Activated CD4-positive, alpha-beta T cell treated with anti-CD3 and anti-CD28 coated beads, Interleukin-2, amount 10 ng/mL, durations not matched to agents 7 days and 5 days (primary cell): ENCODE results near the gene MRPS25. TPM values are rescaled to one million over a fixed set of nuclear protein-coding genes. Genes with fewer than 3 reads are reported as not detected.
A peak's percentile ranks its signal among the peaks of the same experiment; 100 is the strongest.

Experiments
- CTCF ChIA-PET: fragments of 350-600 bp; sonication (Branson Sonifier 250); formaldehyde crosslinking; loops from one replicate; lab custom pipeline; 2021; ENCODE audit warnings: antibody characterized with exemption; lab: Charles Lee
- POLR2A ChIA-PET: fragments of 350-600 bp; sonication (Branson Sonifier 250); formaldehyde crosslinking; loops from one replicate; lab custom pipeline; 2021; ENCODE audit warnings: antibody characterized with exemption; lab: Charles Lee
- DNase-seq: peaks from one replicate; pipeline ENCODE4 v3.0.0-alpha.2; 2020
- H3K27ac Mint-ChIP-seq: one replicate; pipeline ENCODE4 v1.8.0; 2021; ENCODE audit warnings: mild to moderate bottlenecking, moderate library complexity, mixed read lengths
- H3K27me3 Mint-ChIP-seq: one replicate; pipeline ENCODE4 v1.8.0; 2021; ENCODE audit warnings: mixed read lengths
- H3K36me3 Mint-ChIP-seq: one replicate; pipeline ENCODE4 v1.8.0; 2021; ENCODE audit warnings: low read depth, mixed read lengths
- H3K4me1 Mint-ChIP-seq: one replicate; pipeline ENCODE4 v1.8.0; 2021; ENCODE audit warnings: mixed read lengths
- H3K4me3 Mint-ChIP-seq: one replicate; pipeline ENCODE4 v1.8.0; 2021; ENCODE audit warnings: mild to moderate bottlenecking, moderate library complexity, mixed read lengths
- H3K9me3 Mint-ChIP-seq: one replicate; pipeline ENCODE4 v1.8.0; 2021; ENCODE audit warnings: mixed read lengths
- total RNA-seq, 2 experiments: library from RNA; stranded (reverse); gene quantifications; one replicate each; pipeline ENCODE4 v1.2.3, GENCODE V29; 2021

Gene MRPS25
- total RNA-seq, 2 experiments from 2014 or later: 49.4 to 52.9 TPM

GRCh38 chr3:15098503-15099363 lies 33.6 kb upstream of the MRPS25 start, which contains the start of gene RBSN:
TSS of gene RBSN (minus strand) at chr3:15099148. CDS start at chr3:15096120, 3,028 bp downstream.
- Mint-ChIP-seq H3K36me3 (peaks cover 30% of the 10 kb centered on the region), H3K4me3 (peak within 1 kb of the TSS; percentile 94), H3K27ac (peak within 1 kb of the TSS; percentile 98), H3K4me1 (peaks cover 52% of the 10 kb centered on the region), H3K27me3 (no peaks in the 10 kb centered on the region), H3K9me3 (no peaks in the 10 kb centered on the region)
- ChIA-PET POLR2A (interaction anchor here (0.6 kb wide), 1 partner anchor 9 kb away, joined by 4 read pairs; no protein-coding TSS in a partner anchor), CTCF (interaction anchor here (1.7 to 2.1 kb wide), 2 partner anchors 10 to 169 kb away, joined by 5 to 13 read pairs; no protein-coding TSS in a partner anchor)
- DNase-seq: peak; percentile 97

- ChIA-PET POLR2A (no interaction called here), CTCF (interaction anchor here (1.7 to 2.1 kb wide), 2 partner anchors 11 to 170 kb away, joined by 5 to 13 read pairs; no protein-coding TSS in a partner anchor)
- H3K27ac Mint-ChIP-seq: peak overlapping the region; percentile 98
- H3K27me3 Mint-ChIP-seq: no peaks in the 10 kb centered on the region
- peaks cover 54% of the 10 kb centered on the region for H3K4me1 Mint-ChIP-seq
- no peaks in the 10 kb centered on the region for H3K9me3 Mint-ChIP-seq
- H3K36me3 Mint-ChIP-seq: peaks cover 33% of the 10 kb centered on the region
- DNase-seq: peak; percentile 40
- H3K4me3 Mint-ChIP-seq: peak overlapping the region; percentile 94
These were observed 32.8 kb upstream of the MRPS25 start for GRCh38 chr3:15097891-15098290.

GRCh38 chr3:15096046-15096445 lies 30.9 kb upstream of the MRPS25 start:
- no peak overlapping the region for H3K27ac Mint-ChIP-seq
- ChIA-PET POLR2A (no interaction called here), CTCF (interaction anchor here (2.0 kb wide), 1 partner anchor 12 kb away, joined by 7 read pairs; no protein-coding TSS in a partner anchor)
- H3K4me1 Mint-ChIP-seq: peaks cover 38% of the 10 kb centered on the region
- no peaks in the 10 kb centered on the region for H3K27me3 Mint-ChIP-seq
- H3K36me3 Mint-ChIP-seq: peaks cover 41% of the 10 kb centered on the region
- H3K4me3 Mint-ChIP-seq: no peak overlapping the region
- DNase-seq: no peak
- H3K9me3 Mint-ChIP-seq: no peaks in the 10 kb centered on the region

- Mint-ChIP-seq H3K4me1 (peaks cover 29% of the 10 kb centered on the region), H3K9me3 (no peaks in the 10 kb centered on the region), H3K27me3 (no peaks in the 10 kb centered on the region), H3K27ac (no peak overlapping the region), H3K36me3 (peaks cover 52% of the 10 kb centered on the region), H3K4me3 (no peak overlapping the region)
- CTCF ChIA-PET: interaction anchor here (1.2 to 2.0 kb wide), 2 partner anchors 14 to 109 kb away, joined by 3 to 7 read pairs; no protein-coding TSS in a partner anchor
- POLR2A ChIA-PET: interaction anchor here (1.1 kb wide), 1 partner anchor 16 kb away, joined by 3 read pairs; no protein-coding TSS in a partner anchor
- DNase-seq: no peak
These were observed 29.2 kb upstream of the MRPS25 start for GRCh38 chr3:15094187-15094875.

- no peak for DNase-seq
- POLR2A ChIA-PET: interaction anchor here (0.7 kb wide), 1 partner anchor 13 kb away, joined by 3 read pairs; no protein-coding TSS in a partner anchor
- Mint-ChIP-seq H3K27me3 (no peaks in the 10 kb centered on the region), H3K4me3 (no peak overlapping the region), H3K4me1 (peaks cover 19% of the 10 kb centered on the region), H3K27ac (no peak overlapping the region), H3K36me3 (peaks cover 46% of the 10 kb centered on the region), H3K9me3 (no peaks in the 10 kb centered on the region)
- CTCF ChIA-PET: no interaction called here
These were observed 27.6 kb upstream of the MRPS25 start for GRCh38 chr3:15092686-15093085.

- Mint-ChIP-seq H3K4me3 (no peak overlapping the region), H3K9me3 (no peaks in the 10 kb centered on the region), H3K4me1 (peaks cover 12% of the 10 kb centered on the region), H3K36me3 (peaks cover 46% of the 10 kb centered on the region), H3K27ac (no peak overlapping the region), H3K27me3 (no peaks in the 10 kb centered on the region)
- ChIA-PET CTCF (interaction anchor here (0.6 kb wide), 1 partner anchor 169 kb away, joined by 3 read pairs; no protein-coding TSS in a partner anchor), POLR2A (no interaction called here)
- DNase-seq: no peak
These were observed 26.5 kb upstream of the MRPS25 start for GRCh38 chr3:15091575-15091974.

- Mint-ChIP-seq H3K27me3 (no peaks in the 10 kb centered on the region), H3K27ac (no peak overlapping the region), H3K4me3 (no peak overlapping the region), H3K36me3 (peaks cover 37% of the 10 kb centered on the region), H3K9me3 (no peaks in the 10 kb centered on the region), H3K4me1 (peaks cover 2% of the 10 kb centered on the region)
- DNase-seq: no peak
- ChIA-PET CTCF (no interaction called here), POLR2A (no interaction called here)
These were observed 24.1 kb upstream of the MRPS25 start for GRCh38 chr3:15089201-15089600.

- Mint-ChIP-seq H3K4me1 (peaks cover 13% of the 10 kb centered on the region), H3K36me3 (peaks cover 42% of the 10 kb centered on the region), H3K9me3 (no peaks in the 10 kb centered on the region), H3K27me3 (no peaks in the 10 kb centered on the region), H3K4me3 (no peak overlapping the region), H3K27ac (no peak overlapping the region)
- DNase-seq: no peak
- ChIA-PET POLR2A (no interaction called here), CTCF (interaction anchor here (1.0 kb wide), 1 partner anchor 10 kb away, joined by 3 read pairs; no protein-coding TSS in a partner anchor)
These were observed 21.6 kb upstream of the MRPS25 start for GRCh38 chr3:15086699-15087098.

GRCh38 chr3:15086263-15086662 lies 21.1 kb upstream of the MRPS25 start:
- ChIA-PET CTCF (interaction anchor here (0.7 to 1.0 kb wide), 2 partner anchors 9 to 21 kb away, joined by 3 read pairs; partner anchors contain the start of gene MRPS25), POLR2A (no interaction called here)
- DNase-seq: no peak
- Mint-ChIP-seq H3K36me3 (peaks cover 44% of the 10 kb centered on the region), H3K9me3 (no peaks in the 10 kb centered on the region), H3K27ac (no peak overlapping the region), H3K4me3 (no peak overlapping the region), H3K27me3 (no peaks in the 10 kb centered on the region), H3K4me1 (peaks cover 15% of the 10 kb centered on the region)

- Mint-ChIP-seq H3K27me3 (no peaks in the 10 kb centered on the region), H3K36me3 (peaks cover 49% of the 10 kb centered on the region), H3K4me1 (peaks cover 15% of the 10 kb centered on the region), H3K27ac (no peak overlapping the region), H3K4me3 (no peak overlapping the region), H3K9me3 (no peaks in the 10 kb centered on the region)
- ChIA-PET CTCF (no interaction called here), POLR2A (no interaction called here)
- DNase-seq: no peak
These were observed 18.1 kb upstream of the MRPS25 start for GRCh38 chr3:15083252-15083651.

GRCh38 chr3:15081960-15082664 lies 17.0 kb upstream of the MRPS25 start:
- POLR2A ChIA-PET: no interaction called here
- Mint-ChIP-seq H3K36me3 (peaks cover 60% of the 10 kb centered on the region), H3K4me3 (no peak overlapping the region), H3K27me3 (no peaks in the 10 kb centered on the region), H3K4me1 (peaks cover 15% of the 10 kb centered on the region), H3K27ac (no peak overlapping the region), H3K9me3 (no peaks in the 10 kb centered on the region)
- no peak for DNase-seq
- CTCF ChIA-PET: interaction anchor here (0.6 to 1.1 kb wide), 2 partner anchors 58 to 159 kb away, joined by 3 read pairs; no protein-coding TSS in a partner anchor

GRCh38 chr3:15079091-15079490 lies 14.0 kb upstream of the MRPS25 start:
- Mint-ChIP-seq H3K27ac (no peak overlapping the region), H3K4me3 (no peak overlapping the region), H3K27me3 (no peaks in the 10 kb centered on the region), H3K4me1 (peaks cover 15% of the 10 kb centered on the region), H3K36me3 (peaks cover 68% of the 10 kb centered on the region), H3K9me3 (no peaks in the 10 kb centered on the region)
- ChIA-PET CTCF (no interaction called here), POLR2A (no interaction called here)
- no peak for DNase-seq
